Kidney (tissue), 14 donors: ENCODE results near the gene LAD1. TPM values are rescaled to one million over a fixed set of nuclear protein-coding genes. Genes with fewer than 3 reads are reported as not detected.
A peak's percentile ranks its signal among the peaks of the same experiment; 100 is the strongest.

Source experiments
- DNase-seq, 5 donors: peaks; one replicate each; pipeline ENCODE4 v3.0.0-alpha.2; 2013 to 2020
- FAIRE-seq: peaks from 2 replicates; lab custom pipeline; 2012; peaks lifted over from hg19 to GRCh38; lab: Jason Lieb, UNC
- H3K27ac ChIP-seq, 2 donors: one replicate each; pipeline ENCODE4 v1.7.0; 2013; ENCODE audit warnings: low read depth in 2 of 2, low read length in 2 of 2, inconsistent platforms in 1 of 2
- H3K27me3 ChIP-seq: one replicate; pipeline ENCODE4 v1.7.1; 2013; ENCODE audit warnings: low read length, inconsistent platforms; ENCODE audit not compliant: control insufficient read depth, insufficient read depth
- H3K36me3 ChIP-seq, 3 donors: one replicate each; pipeline versions ENCODE4 v1.7.0 to v1.7.1; 2013; ENCODE audit warnings: low read length in 3 of 3, control low read depth in 1 of 3, inconsistent platforms in 1 of 3; ENCODE audit not compliant: insufficient read depth in 3 of 3, control insufficient read depth in 2 of 3
- H3K4me1 ChIP-seq, 3 donors: one replicate each; pipeline versions ENCODE4 v1.7.0 to v1.7.1; 2013; ENCODE audit warnings: low read length in 3 of 3, inconsistent platforms in 1 of 3, low read depth in 1 of 3; ENCODE audit not compliant: control insufficient read depth in 2 of 3, insufficient read depth in 2 of 3
- H3K4me3 ChIP-seq, 3 donors: one replicate each; pipeline versions ENCODE4 v1.7.0 to v1.8.1; 2013; ENCODE audit warnings: low read length in 3 of 3, control low read depth in 1 of 3, inconsistent platforms in 1 of 3
- H3K9ac ChIP-seq, 3 donors: one replicate each; pipeline versions ENCODE4 v1.7.0 to v1.7.1; 2013; ENCODE audit warnings: low read length in 3 of 3, control low read depth in 1 of 3, inconsistent platforms in 1 of 3
- H3K9me3 ChIP-seq, 3 donors: one replicate each; pipeline versions ENCODE4 v1.7.0 to v1.7.1; 2013; ENCODE audit warnings: low read length in 3 of 3, control low read depth in 1 of 3, inconsistent platforms in 1 of 3; ENCODE audit not compliant: control insufficient read depth in 2 of 3, insufficient read depth in 1 of 3
- intact Hi-C: fragments of 100-400 bp; cut with DNase I; formaldehyde crosslinking; loops from one replicate; pipeline ENCODE4 v1.11.1; 2022
- polyA plus RNA-seq: library from polyadenylated mRNA; stranded (reverse); fragments of 350-450 nt; fragmentation: Illumina TruSeq; extraction: RNeasy Lipid Tissue Mini Kit (QIAGEN cat#74804); gene quantifications from one replicate; pipeline ENCODE4 v1.2.3, GENCODE V29; 2014; ENCODE audit warnings: low read depth, low replicate concordance; ENCODE audit not compliant: insufficient read depth
- total RNA-seq: library from RNA; stranded (reverse); fragmentation: NEBNext Ultra II Directional; extraction: Animal tissue kit (Norgen Biotek cat#: 25700); gene quantifications from one replicate; pipeline ENCODE4 v1.2.1, GENCODE V29; 2021
- TF ChIP-seq, protein P1 (sequence below): IDR thresholded peaks from 3 replicates; pipeline ENCODE4 v1.5.1; 2012; ENCODE audit warnings: mild to moderate bottlenecking, moderate library complexity, borderline replicate concordance; ENCODE audit not compliant: insufficient read depth; ENCODE audit errors: extremely low read depth
- donor health status: control.
- donor health status: control.
- donor health status: control.
- donor health status: control.
- donor health status: control.
- donor health status: DM: yes; HTN: yes; CAD: no.
- donor health status: Normal renal cell carcinoma (clear cell type).

The LAD1 gene
- total and polyA plus RNA-seq, 2 donors from 2014 or later, result 70.7 to 72.6 TPM

DNA sequence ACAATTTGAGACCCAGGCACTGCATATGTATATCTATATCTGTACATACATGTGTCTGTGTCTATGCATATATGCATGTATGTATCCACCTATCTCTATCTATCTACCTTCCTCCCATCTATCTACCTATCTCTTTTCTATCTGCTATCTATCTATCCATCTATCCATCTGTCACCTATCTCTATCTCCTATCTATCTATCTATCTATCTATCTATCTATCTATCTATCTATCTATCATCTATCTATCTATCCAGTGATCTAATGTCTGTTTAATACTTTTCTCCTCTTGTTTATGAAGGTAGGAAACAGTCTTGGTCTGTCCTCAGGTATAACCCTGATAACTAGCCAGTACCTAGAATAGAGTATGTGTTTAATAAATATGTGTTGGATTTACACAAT, 47.5 kb downstream of the LAD1 start:
- intact Hi-C loops, result no loop called here
- Histone ChIP-seq H3K36me3 (no peaks in the 10 kb centered on the region), H3K27me3 (no peaks in the 10 kb centered on the region), H3K9me3 (no peaks in the 10 kb centered on the region), H3K9ac (no peak overlapping the region), H3K27ac (no peak overlapping the region), H3K4me1 (no peaks in the 10 kb centered on the region), H3K4me3 (no peak overlapping the region)
- FAIRE-seq (no peak), DNase-seq (no peak)
- TF ChIP-seq, protein P1, sequence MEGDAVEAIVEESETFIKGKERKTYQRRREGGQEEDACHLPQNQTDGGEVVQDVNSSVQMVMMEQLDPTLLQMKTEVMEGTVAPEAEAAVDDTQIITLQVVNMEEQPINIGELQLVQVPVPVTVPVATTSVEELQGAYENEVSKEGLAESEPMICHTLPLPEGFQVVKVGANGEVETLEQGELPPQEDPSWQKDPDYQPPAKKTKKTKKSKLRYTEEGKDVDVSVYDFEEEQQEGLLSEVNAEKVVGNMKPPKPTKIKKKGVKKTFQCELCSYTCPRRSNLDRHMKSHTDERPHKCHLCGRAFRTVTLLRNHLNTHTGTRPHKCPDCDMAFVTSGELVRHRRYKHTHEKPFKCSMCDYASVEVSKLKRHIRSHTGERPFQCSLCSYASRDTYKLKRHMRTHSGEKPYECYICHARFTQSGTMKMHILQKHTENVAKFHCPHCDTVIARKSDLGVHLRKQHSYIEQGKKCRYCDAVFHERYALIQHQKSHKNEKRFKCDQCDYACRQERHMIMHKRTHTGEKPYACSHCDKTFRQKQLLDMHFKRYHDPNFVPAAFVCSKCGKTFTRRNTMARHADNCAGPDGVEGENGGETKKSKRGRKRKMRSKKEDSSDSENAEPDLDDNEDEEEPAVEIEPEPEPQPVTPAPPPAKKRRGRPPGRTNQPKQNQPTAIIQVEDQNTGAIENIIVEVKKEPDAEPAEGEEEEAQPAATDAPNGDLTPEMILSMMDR, result no peak

DNA sequence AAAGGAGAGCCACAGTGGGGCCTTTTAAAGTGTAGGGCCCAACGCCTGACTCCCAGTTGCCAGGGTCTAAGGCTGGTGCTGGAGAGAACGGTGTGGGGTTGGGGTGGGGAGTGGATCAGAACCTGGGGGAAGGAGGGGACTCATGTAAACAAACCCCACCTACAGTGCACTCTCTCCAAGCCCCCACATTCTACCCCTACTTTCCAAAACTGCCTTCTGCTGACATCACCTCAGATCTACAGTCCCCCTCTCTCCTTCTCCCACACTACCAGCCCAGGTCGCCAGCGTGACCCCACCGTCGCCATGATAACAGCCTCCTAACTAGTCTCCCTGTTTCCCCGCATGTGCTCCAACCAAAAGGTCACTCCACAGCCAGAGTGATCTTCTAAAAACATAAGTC, 48.2 kb downstream of the LAD1 start:
- Histone ChIP-seq H3K27me3 (no peaks in the 10 kb centered on the region), H3K9me3 (no peaks in the 10 kb centered on the region), H3K4me3 (no peak overlapping the region), H3K27ac (no peak overlapping the region), H3K9ac (no peak overlapping the region), H3K36me3 (no peaks in the 10 kb centered on the region), H3K4me1 (no peaks in the 10 kb centered on the region)
- TF ChIP-seq, protein P1, result no peak
- DNase-seq, result peak in 1 of 5 donors; percentile 8
- no peak for FAIRE-seq
- intact Hi-C loops, result no loop called here

DNA sequence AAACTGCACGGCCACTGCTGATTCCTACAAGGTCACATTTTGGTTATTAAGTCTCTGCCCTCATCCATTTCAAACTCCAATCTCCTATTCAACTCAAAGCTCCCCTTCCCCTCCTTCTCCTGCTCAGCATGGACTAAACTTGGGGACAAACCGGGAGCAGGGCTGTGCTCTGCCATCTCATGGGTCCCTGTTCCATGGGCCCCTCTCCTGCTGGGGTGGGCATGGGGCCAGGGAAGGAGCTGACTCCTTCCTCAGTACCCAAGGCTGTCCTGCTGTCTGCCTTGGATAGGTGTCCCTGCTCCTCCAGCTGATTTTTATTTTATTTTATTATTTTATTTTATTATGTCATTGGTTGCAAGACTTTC, 48.8 kb downstream of the LAD1 start:
- Histone ChIP-seq H3K4me3 (no peak overlapping the region), H3K27ac (no peak overlapping the region), H3K36me3 (no peaks in the 10 kb centered on the region), H3K9ac (no peak overlapping the region), H3K27me3 (no peaks in the 10 kb centered on the region), H3K4me1 (no peaks in the 10 kb centered on the region), H3K9me3 (no peaks in the 10 kb centered on the region)
- FAIRE-seq (no peak), DNase-seq (peak in 1 of 5 donors; percentile 18)
- TF ChIP-seq, protein P1, result no peak
- intact Hi-C loops, result no loop called here

DNA sequence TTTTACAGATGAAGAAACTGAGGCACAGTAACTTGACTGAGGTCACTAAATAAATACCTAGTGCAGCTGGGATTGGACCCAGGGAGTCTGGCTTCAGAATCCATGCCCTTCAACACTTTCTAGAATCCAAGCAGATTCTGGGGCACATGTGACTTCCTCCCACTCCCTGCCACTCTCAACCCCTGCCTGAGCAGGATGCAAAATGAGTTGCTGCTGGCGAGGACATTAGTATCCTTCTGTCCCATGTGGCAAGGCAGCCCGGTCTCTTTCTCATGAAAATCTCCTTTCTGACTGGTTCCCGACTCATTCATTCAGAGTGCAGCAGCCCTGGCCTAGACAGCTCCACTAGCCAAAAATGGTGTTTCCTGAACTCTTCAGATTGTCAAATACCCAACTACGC, 50.0 kb downstream of the LAD1 start:
- intact Hi-C loops, result no loop called here
- TF ChIP-seq, protein P1, result no peak
- no peak for FAIRE-seq

More for the DNA sequence above, 50.0 kb downstream of the LAD1 start:
- no peak overlapping the region for H3K9ac ChIP-seq
- no peaks in the 10 kb centered on the region for H3K4me1 ChIP-seq
- no peak for DNase-seq
- H3K9me3 ChIP-seq, result no peaks in the 10 kb centered on the region
- no peak overlapping the region for H3K27ac ChIP-seq
- H3K27me3 ChIP-seq, result no peaks in the 10 kb centered on the region
- H3K36me3 ChIP-seq, result no peaks in the 10 kb centered on the region
- no peak overlapping the region for H3K4me3 ChIP-seq
